ENCODE data around the gene CFAP99.
A peak's percentile ranks its signal among the peaks of the same experiment; 100 is the strongest.
"Not testable (repeated sequence)": the region's sequence is repeated elsewhere in the genome, so short reads cannot be mapped to it uniquely, and the experiment has no call there.

DNA sequence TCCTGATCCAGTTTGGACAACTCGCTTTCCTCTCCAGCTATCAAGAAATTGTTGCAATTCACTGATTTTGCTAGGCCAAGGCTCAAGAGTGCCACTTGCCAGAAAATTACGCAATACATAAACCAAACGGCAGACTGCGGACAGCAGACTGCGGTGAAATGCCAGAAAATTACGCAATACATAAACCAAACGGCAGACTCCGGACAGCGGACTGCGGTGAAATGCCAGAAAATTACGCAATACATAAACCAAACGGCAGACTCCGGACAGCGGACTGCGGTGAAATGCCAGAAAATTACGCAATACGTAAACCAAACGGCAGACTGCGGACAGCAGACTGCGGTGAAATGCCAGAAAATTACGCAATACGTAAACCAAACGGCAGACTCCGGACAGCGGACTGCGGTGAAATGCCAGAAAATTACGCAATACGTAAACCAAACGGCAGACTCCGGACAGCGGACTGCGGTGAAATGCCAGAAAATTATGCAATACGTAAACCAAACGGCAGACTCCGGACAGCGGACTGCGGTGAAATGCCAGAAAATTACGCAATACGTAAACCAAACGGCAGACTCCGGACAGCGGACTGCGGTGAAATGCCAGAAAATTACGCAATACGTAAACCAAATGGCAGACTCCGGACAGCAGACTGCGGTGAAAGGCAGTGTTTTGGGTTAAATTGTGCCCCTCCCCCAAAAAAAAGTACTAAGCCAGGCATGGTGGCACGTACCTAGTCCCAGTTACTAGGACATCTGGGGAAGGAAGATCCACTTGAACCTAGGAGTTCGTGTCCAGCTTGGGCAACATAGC is 11.4 kb downstream of the CFAP99 start:
- TF ChIP-seq RAD21 (IDR thresholded peaks at IDR 0.05; ENCODE audit: low read depth); TAF1 (IDR thresholded peaks at IDR 0.05; ENCODE audit: low read depth); EP300 (IDR thresholded peaks at IDR 0.05; ENCODE audit: borderline replicate concordance): not testable (repeated sequence)
- TF ChIP-seq, protein P1, sequence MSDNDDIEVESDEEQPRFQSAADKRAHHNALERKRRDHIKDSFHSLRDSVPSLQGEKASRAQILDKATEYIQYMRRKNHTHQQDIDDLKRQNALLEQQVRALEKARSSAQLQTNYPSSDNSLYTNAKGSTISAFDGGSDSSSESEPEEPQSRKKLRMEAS (IDR thresholded peaks at IDR 0.05): not testable (repeated sequence)
- TF ChIP-seq CEBPB (IDR thresholded peaks at IDR 0.05): peak; percentile 93
